H9 (cell line): ENCODE measurements around the gene TNFRSF6B. TPM values are rescaled to one million over a fixed set of nuclear protein-coding genes. Genes with fewer than 3 reads are reported as not detected.

Experiments
- DNase-seq: peaks from one replicate; pipeline ENCODE4 v3.0.0-alpha.2; 2017
- H2AFZ ChIP-seq: one replicate; pipeline ENCODE4 v1.6.1; 2013; ENCODE audit warnings: mild to moderate bottlenecking, low read length, control low read depth, moderate library complexity
- H2AK5ac ChIP-seq: 2 replicates; pipeline ENCODE4 v1.6.1; 2013; ENCODE audit warnings: low read length, control low read depth, mixed read lengths; ENCODE audit not compliant: insufficient read length
- H2BK120ac ChIP-seq: one replicate; pipeline ENCODE4 v1.6.1; 2013; ENCODE audit warnings: low read depth, mild to moderate bottlenecking, low read length, control low read depth, inconsistent platforms; ENCODE audit not compliant: poor library complexity, severe bottlenecking
- H2BK12ac ChIP-seq: 2 replicates; pipeline ENCODE4 v1.6.1; 2013; ENCODE audit warnings: low read length, control low read depth, mixed read lengths, low read depth; ENCODE audit not compliant: insufficient read length
- H2BK15ac ChIP-seq: 2 replicates; pipeline ENCODE4 v1.6.1; 2013; ENCODE audit warnings: low read depth, low read length, control low read depth
- H2BK20ac ChIP-seq: one replicate; pipeline ENCODE4 v1.6.1; 2013; ENCODE audit warnings: low read depth, mild to moderate bottlenecking, low read length, control low read depth, inconsistent platforms; ENCODE audit not compliant: poor library complexity, severe bottlenecking
- H2BK5ac ChIP-seq: 2 replicates; pipeline ENCODE4 v1.6.1; 2013; ENCODE audit warnings: low read length, control low read depth, mixed read lengths; ENCODE audit not compliant: insufficient read length
- H3K14ac ChIP-seq: 2 replicates; pipeline ENCODE4 v1.6.1; 2013; ENCODE audit warnings: low read length, control low read depth; ENCODE audit not compliant: insufficient read depth
- H3K18ac ChIP-seq: 2 replicates; pipeline ENCODE4 v1.6.1; 2013; ENCODE audit warnings: low read depth, mild to moderate bottlenecking, mixed read lengths, low read length, control low read depth; ENCODE audit not compliant: insufficient read length
- H3K23ac ChIP-seq: 2 replicates; pipeline ENCODE4 v1.6.1; 2013; ENCODE audit warnings: low read length, control low read depth, mixed read lengths, low read depth; ENCODE audit not compliant: insufficient read length
- H3K23me2 ChIP-seq: 2 replicates; pipeline ENCODE4 v1.6.1; 2013; ENCODE audit warnings: low read depth, mild to moderate bottlenecking, mixed read lengths, low read length, control low read depth; ENCODE audit not compliant: insufficient read length, poor library complexity, severe bottlenecking
- H3K27ac ChIP-seq: 2 replicates; pipeline ENCODE4 v1.5.1; 2013; ENCODE audit warnings: low read length, control low read depth, mixed read lengths, low read depth; ENCODE audit not compliant: insufficient read length
- H3K27me3 ChIP-seq: 2 replicates; pipeline ENCODE4 v1.6.1; 2013; ENCODE audit warnings: low read length, control low read depth, inconsistent platforms; ENCODE audit not compliant: insufficient read depth
- H3K4ac ChIP-seq: 2 replicates; pipeline ENCODE4 v1.6.1; 2013; ENCODE audit warnings: low read depth, mild to moderate bottlenecking, control low read depth, inconsistent platforms, low read length, moderate library complexity
- H3K4me1 ChIP-seq: 2 replicates; pipeline ENCODE4 v1.6.1; 2013; ENCODE audit warnings: low read length, control low read depth, inconsistent platforms; ENCODE audit not compliant: insufficient read depth
- H3K4me2 ChIP-seq: 2 replicates; pipeline ENCODE4 v1.6.1; 2013; ENCODE audit warnings: low read length, control low read depth, mixed read lengths; ENCODE audit not compliant: insufficient read length, insufficient read depth
- H3K56ac ChIP-seq: 2 replicates; pipeline ENCODE4 v1.6.1; 2013; ENCODE audit warnings: low read depth, mild to moderate bottlenecking, mixed read lengths, low read length, control low read depth; ENCODE audit not compliant: insufficient read length
- H3K79me1 ChIP-seq: 2 replicates; pipeline ENCODE4 v1.6.1; 2013; ENCODE audit warnings: low read depth, mild to moderate bottlenecking, moderate library complexity, low read length, control low read depth, inconsistent platforms; ENCODE audit not compliant: insufficient read depth, poor library complexity, severe bottlenecking
- H3K79me2 ChIP-seq: 2 replicates; pipeline ENCODE4 v1.6.1; 2013; ENCODE audit warnings: low read length, control low read depth, inconsistent platforms; ENCODE audit not compliant: insufficient read depth
- H3K9ac ChIP-seq: 2 replicates; pipeline ENCODE4 v1.6.1; 2013; ENCODE audit warnings: low read length, control low read depth, mixed read lengths; ENCODE audit not compliant: insufficient read length; ENCODE audit errors: extremely low read depth
- H3K9me3 ChIP-seq: one replicate; pipeline ENCODE4 v1.6.1; 2013; ENCODE audit warnings: low read depth, low read length, inconsistent platforms; ENCODE audit not compliant: control insufficient read depth
- H3T11ph ChIP-seq: one replicate; pipeline ENCODE4 v1.6.1; 2013; ENCODE audit warnings: mild to moderate bottlenecking, low read length, control low read depth, inconsistent platforms
- H4K20me1 ChIP-seq: one replicate; pipeline ENCODE4 v1.6.1; 2013; ENCODE audit not compliant: control insufficient read depth, insufficient read length, insufficient read depth
- H4K5ac ChIP-seq: 2 replicates; pipeline ENCODE4 v1.6.1; 2013; ENCODE audit warnings: low read depth, mild to moderate bottlenecking, mixed read lengths, low read length, control low read depth; ENCODE audit not compliant: insufficient read length
- H4K8ac ChIP-seq: replicated peaks from 2 replicates; pipeline ENCODE4 v1.6.1; 2013; ENCODE audit warnings: low read length, control low read depth, mixed read lengths, low read depth; ENCODE audit not compliant: insufficient read length
- H4K91ac ChIP-seq: 2 replicates; pipeline ENCODE4 v1.6.1; 2013; ENCODE audit warnings: low read depth, mild to moderate bottlenecking, moderate library complexity, mixed read lengths, low read length, control low read depth; ENCODE audit not compliant: insufficient read length
- H3K27ac Mint-ChIP-seq, 3 experiments: 2 replicates in 2 of 3; 3 replicates in 1 of 3; pipeline ENCODE4 v1.8.0; 2020 to 2021; ENCODE audit warnings: mixed read lengths in 3 of 3, mild to moderate bottlenecking in 1 of 3, moderate library complexity in 1 of 3
- H3K27me3 Mint-ChIP-seq: 2 replicates; pipeline ENCODE4 v1.8.0; 2021; ENCODE audit warnings: low read depth, mild to moderate bottlenecking, moderate library complexity, mixed read lengths
- H3K36me3 Mint-ChIP-seq, 3 experiments: 2 replicates in 2 of 3; 3 replicates in 1 of 3; pipeline ENCODE4 v1.8.0; 2020 to 2021; ENCODE audit warnings: low read depth in 3 of 3, mixed read lengths in 3 of 3; ENCODE audit not compliant: insufficient read depth in 1 of 3
- H3K4me1 Mint-ChIP-seq, 2 experiments: 2 replicates each; pipeline ENCODE4 v1.8.0; 2020; ENCODE audit warnings: mixed read lengths in 2 of 2
- H3K4me3 Mint-ChIP-seq, 2 experiments: 2 replicates in 1 of 2; 3 replicates in 1 of 2; pipeline ENCODE4 v1.8.0; 2020 to 2021; ENCODE audit warnings: mild to moderate bottlenecking in 2 of 2, mixed read lengths in 2 of 2, moderate library complexity in 1 of 2
- H3K9me3 Mint-ChIP-seq, 2 experiments: 2 replicates in 1 of 2; 3 replicates in 1 of 2; pipeline ENCODE4 v1.8.0; 2020; ENCODE audit warnings: mild to moderate bottlenecking in 2 of 2, mixed read lengths in 2 of 2, moderate library complexity in 1 of 2
- CTCF ChIP-seq: fragments of 200-600 bp; sonication (generic); conservative IDR thresholded peaks from 3 replicates; pipeline ENCODE4 v1.8.0; 2021; ENCODE audit warnings: antibody characterized with exemption, mild to moderate bottlenecking
- WGBS: extraction: QIAGEN DNeasy Blood & Tissue Kit; methylation state at CpG from one replicate; pipeline ENCODE4 v1.1.7; 2013; ENCODE audit warnings: missing lambda C conversion rate, low lambda C conversion rate, mixed read lengths; ENCODE audit not compliant: insufficient read length; ENCODE audit errors: extremely low coverage; 5-methylcytosine and 5-hydroxymethylcytosine counted together
- total RNA-seq: library from RNA; stranded (reverse); gene quantifications from 2 replicates; pipeline ENCODE4 v1.2.1, GENCODE V29; 2021

TNFRSF6B gene
- total RNA-seq, 1 experiment from 2014 or later, result not detected

- no peak overlapping the region for H2BK120ac ChIP-seq
- H3K14ac ChIP-seq, result no peak overlapping the region
- no peak overlapping the region for H2BK20ac ChIP-seq
- no peak overlapping the region for H2AK5ac ChIP-seq
- no peak overlapping the region for H2BK12ac ChIP-seq
- TF ChIP-seq CTCF, result no peak
- no peaks in the 10 kb centered on the region for H3K4me1 ChIP-seq
- no peak overlapping the region for H4K8ac ChIP-seq
- no peaks in the 10 kb centered on the region for H3K9me3 ChIP-seq
- H3K4me1 Mint-ChIP-seq, result no peaks in the 10 kb centered on the region
- no peak overlapping the region for H3K4me2 ChIP-seq
- no peaks in the 10 kb centered on the region for H3K27me3 Mint-ChIP-seq
- no peak overlapping the region for H2AFZ ChIP-seq
- H4K5ac ChIP-seq, result no peak overlapping the region
- no peak overlapping the region for H3K23ac ChIP-seq
- no peak overlapping the region for H3K27ac ChIP-seq
- no CpG with 5 or more reads among the region's 24 CpGs for WGBS
- no peak overlapping the region for H3K4ac ChIP-seq
- H3K56ac ChIP-seq, result no peak overlapping the region
- no peak overlapping the region for H2BK5ac ChIP-seq
- no peaks in the 10 kb centered on the region for H3K79me1 ChIP-seq
- no peaks in the 10 kb centered on the region for H3K27me3 ChIP-seq
- no peaks in the 10 kb centered on the region for H3K79me2 ChIP-seq
- H3K18ac ChIP-seq, result no peak overlapping the region
- H3T11ph ChIP-seq, result no peak overlapping the region
- no peaks in the 10 kb centered on the region for H3K23me2 ChIP-seq
- H4K20me1 ChIP-seq, result no peaks in the 10 kb centered on the region
- no peak overlapping the region for H3K4me3 Mint-ChIP-seq
- H3K36me3 Mint-ChIP-seq, result peaks cover 0 to 3% (median 0%) of the 10 kb centered on the region in 3 experiments; a peak in 2 of 7 replicates
- DNase-seq, result no peak
- H3K27ac Mint-ChIP-seq, result no peak overlapping the region
- H4K91ac ChIP-seq, result no peak overlapping the region
- H3K9ac ChIP-seq, result no peak overlapping the region
- no peaks in the 10 kb centered on the region for H3K9me3 Mint-ChIP-seq
- H2BK15ac ChIP-seq, result no peak overlapping the region
Measured at GRCh38 chr20:63686094-63686491, 10.4 kb upstream of the TNFRSF6B start.
